Endothelial cell of umbilical vein (primary cell): ENCODE results near the gene WAC. TPM values are rescaled to one million over a fixed set of nuclear protein-coding genes. Genes with fewer than 3 reads are reported as not detected.

ENCODE experiments used
- BruUV-seq: library from RNA; stranded (reverse); fragments of 400-500 nt; replicated peaks from 2 replicates; lab custom pipeline; 2021; lab: Mats Ljungman, UMichigan
- CTCF ChIA-PET: fragments of 300-600, 350-600 bp; sonication (Branson Sonifier 250); formaldehyde crosslinking; loops from one replicate; lab custom pipeline; 2021; ENCODE audit warnings: antibody characterized with exemption, inconsistent platforms; lab: Charles Lee
- POLR2A ChIA-PET: fragments of 300-600, 350-600 bp; sonication (Branson Sonifier 250); formaldehyde crosslinking; loops from one replicate; lab custom pipeline; 2021; ENCODE audit warnings: antibody characterized with exemption, inconsistent platforms; lab: Charles Lee
- DNase-seq: peaks from one replicate; pipeline ENCODE4 v3.0.0-alpha.2; 2011; ENCODE audit warnings: low read depth, low spot score
- FAIRE-seq: peaks from 2 replicates; lab custom pipeline; 2011; peaks lifted over from hg19 to GRCh38; lab: Jason Lieb, UNC
- H2AFZ ChIP-seq: 2 replicates; pipeline ENCODE4 v1.6.0; 2012; ENCODE audit warnings: low read depth, low read length, control low read depth, inconsistent platforms
- H3K27ac ChIP-seq: 2 replicates; pipeline ENCODE4 v1.5.1; 2011; ENCODE audit warnings: low read depth, mild to moderate bottlenecking, control low read depth, low read length, moderate library complexity; ENCODE audit not compliant: insufficient read depth
- H3K27me3 ChIP-seq, 2 experiments: 2 replicates each; pipeline versions ENCODE4 v1.6.0 to v1.6.1; 2011; ENCODE audit warnings: low read length in 2 of 2, mixed read lengths in 1 of 2; ENCODE audit not compliant: control insufficient read depth in 2 of 2, insufficient read depth in 2 of 2
- H3K36me3 ChIP-seq, 2 experiments: 2 replicates in 1 of 2; 3 replicates in 1 of 2; pipeline ENCODE4 v1.5.1; 2011; ENCODE audit warnings: low read length in 2 of 2, mild to moderate bottlenecking in 1 of 2, moderate library complexity in 1 of 2; ENCODE audit not compliant: control insufficient read depth in 2 of 2, insufficient read depth in 2 of 2; ENCODE audit errors: extremely low read depth in 1 of 2
- H3K4me1 ChIP-seq: 3 replicates; pipeline ENCODE4 v1.5.1; 2011; ENCODE audit warnings: mild to moderate bottlenecking, low read length; ENCODE audit not compliant: control insufficient read depth, insufficient read depth; ENCODE audit errors: extremely low read depth
- H3K4me2 ChIP-seq: 2 replicates; pipeline ENCODE4 v1.6.1; 2011; ENCODE audit warnings: low read length, control low read depth, mixed read lengths; ENCODE audit not compliant: insufficient read depth
- H3K4me3 ChIP-seq, 3 experiments: fragments of 200-600 bp in 1 of 3; sonication (generic), shearing (Covaris generic) in 1 of 3; replicated peaks in 1 of 3; 2 replicates each; pipeline ENCODE4 v1.5.1; 2011 to 2016; ENCODE audit warnings: control low read depth in 3 of 3, low read length in 3 of 3, mild to moderate bottlenecking in 2 of 3, inconsistent platforms in 1 of 3, low read depth in 1 of 3, moderate library complexity in 1 of 3; ENCODE audit not compliant: insufficient read depth in 1 of 3
- H3K79me2 ChIP-seq: 2 replicates; pipeline ENCODE4 v1.6.0; 2012; ENCODE audit warnings: low read length, inconsistent platforms; ENCODE audit not compliant: control insufficient read depth, insufficient read depth
- H3K9ac ChIP-seq: replicated peaks from 2 replicates; pipeline ENCODE3; 2011; ENCODE audit warnings: low read length, control low read depth; ENCODE audit not compliant: insufficient read depth; ENCODE audit errors: extremely low read depth
- H3K9me1 ChIP-seq: replicated peaks from 3 replicates; pipeline ENCODE4 v1.6.0; 2011; ENCODE audit warnings: mild to moderate bottlenecking, low read length; ENCODE audit not compliant: control insufficient read depth, insufficient read depth; ENCODE audit errors: extremely low read depth
- H3K9me3 ChIP-seq: replicated peaks from 2 replicates; pipeline ENCODE4 v1.5.1; 2012; ENCODE audit warnings: low read length, inconsistent platforms; ENCODE audit not compliant: control insufficient read depth, insufficient read depth
- H4K20me1 ChIP-seq: replicated peaks from 2 replicates; pipeline ENCODE3; 2011; ENCODE audit warnings: mild to moderate bottlenecking, low read length; ENCODE audit not compliant: control insufficient read depth, insufficient read depth; ENCODE audit errors: extremely low read depth
- CTCF ChIP-seq, 2 donors: IDR thresholded peaks; 1 replicate in 1 of 2; 2 replicates in 1 of 2; pipeline ENCODE4 v1.5.1; 2011; ENCODE audit warnings: low read length in 2 of 2, mild to moderate bottlenecking in 2 of 2, moderate library complexity in 2 of 2, control low read depth in 1 of 2, inconsistent platforms in 1 of 2, low read depth in 1 of 2; ENCODE audit not compliant: insufficient read depth in 1 of 2; ENCODE audit errors: extremely low read depth in 1 of 2
- EZH2 ChIP-seq: IDR thresholded peaks from 2 replicates; pipeline ENCODE4 v1.6.1; 2012; ENCODE audit warnings: borderline replicate concordance, low read depth, mild to moderate bottlenecking, moderate library complexity, low read length, inconsistent platforms; ENCODE audit not compliant: severe bottlenecking
- FOS ChIP-seq: IDR thresholded peaks from 2 replicates; pipeline ENCODE4 v1.6.1; 2011; ENCODE audit warnings: mild to moderate bottlenecking, low read length, moderate library complexity, borderline replicate concordance; ENCODE audit not compliant: insufficient read depth
- GATA2 ChIP-seq: IDR thresholded peaks from 2 replicates; pipeline ENCODE4 v1.7.0; 2011; ENCODE audit warnings: low read depth, mild to moderate bottlenecking, moderate library complexity, mixed read lengths, low read length; ENCODE audit not compliant: insufficient read length, insufficient read depth
- JUN ChIP-seq: IDR thresholded peaks from 2 replicates; pipeline ENCODE4 v1.6.1; 2011; ENCODE audit warnings: borderline replicate concordance, low read depth; ENCODE audit not compliant: insufficient read length, insufficient read depth
- MAX ChIP-seq: IDR thresholded peaks from 2 replicates; pipeline ENCODE4 v1.6.1; 2011; ENCODE audit not compliant: insufficient read depth, insufficient read length
- MYC ChIP-seq: IDR thresholded peaks from one replicate; pipeline ENCODE4 v1.6.1; 2011; ENCODE audit warnings: mild to moderate bottlenecking, low read depth, low read length
- POLR2A ChIP-seq: IDR thresholded peaks from 2 replicates; pipeline ENCODE4 v1.6.1; 2012; ENCODE audit warnings: low read depth, mild to moderate bottlenecking, control low read depth, low read length
- POLR2AphosphoS5 ChIP-seq: IDR thresholded peaks from 2 replicates; pipeline ENCODE4 v1.6.1; 2012; ENCODE audit warnings: low read depth, mild to moderate bottlenecking, control low read depth, low read length, moderate library complexity; ENCODE audit not compliant: insufficient read depth
- dilution Hi-C: fragments of 300-500 bp; cut with MboI; formaldehyde crosslinking; loops from one replicate; pipeline ENCODE4 v1.15.0; 2019; ENCODE audit warnings: low sequenced_read_pairs; ENCODE audit not compliant: extremely low pct_ligation_motif_present
- intact Hi-C: fragments of 100-400 bp; cut with micrococcal nuclease; formaldehyde crosslinking; loops from one replicate; pipeline ENCODE4 v1.10.0; 2022
- polyA plus RNA-seq, 4 experiments: library from polyadenylated mRNA; depleted of rRNA in 3 of 4; stranded (reverse) in 3 of 4; unstranded in 1 of 4; fragments of >200 nt; gene quantifications; 2 replicates each; pipeline versions ENCODE4 v1.2.1 to v1.2.3, GENCODE V29; 2011 to 2012; ENCODE audit warnings: missing spikeins in 1 of 4
- total RNA-seq: library from RNA; stranded (reverse); gene quantifications from 2 replicates; pipeline ENCODE4 v1.2.3, GENCODE V29; 2021

WAC gene
- total and polyA plus RNA-seq, 2 donors (not counting 3 experiments of a cell fraction or from before 2014, with no cell fraction given), result 49.2 to 101 TPM

GRCh38 chr10:28561531-28561930 lies 28.6 kb downstream of the WAC start:
- FAIRE-seq (no peak), DNase-seq (no peak)
- H3K4me2 ChIP-seq, result no peak overlapping the region
- H3K9me1 ChIP-seq, result no peaks in the 10 kb centered on the region
- ChIA-PET CTCF (no interaction called here), POLR2A (no interaction called here)
- dilution Hi-C loops, result no loop called here
- no peak overlapping the region for H2AFZ ChIP-seq
- intact Hi-C loops, result no loop called here
- H3K9ac ChIP-seq, result no peak overlapping the region
- peaks cover 25% of the 10 kb centered on the region for H4K20me1 ChIP-seq
- peaks cover 8 to 10% of the 10 kb centered on the region in 2 experiments for H3K36me3 ChIP-seq
- H3K79me2 ChIP-seq, result peaks cover 99% of the 10 kb centered on the region
- H3K27ac ChIP-seq, result no peak overlapping the region
- no TSS peak for BruUV-seq
- H3K27me3 ChIP-seq, result no peaks in the 10 kb centered on the region
- H3K4me3 ChIP-seq, result no peak overlapping the region
- TF ChIP-seq JUN (no peak), MAX (no peak), FOS (no peak), GATA2 (no peak), POLR2A (no peak), CTCF (IDR thresholded peaks at IDR 0.05; ENCODE audit: extremely low read depth in 1 of 2, insufficient read depth in 1 of 2, low read depth in 1 of 2, low read length in 2 of 2) (no peak), MYC (no peak), EZH2 (no peak), POLR2AphosphoS5 (no peak)
- H3K9me3 ChIP-seq, result no peaks in the 10 kb centered on the region
- peaks cover 6% of the 10 kb centered on the region for H3K4me1 ChIP-seq
